ENCODE measurements around the gene SLC25A19. TPM values are rescaled to one million over a fixed set of nuclear protein-coding genes. Genes with fewer than 3 reads are reported as not detected.

Gene SLC25A19
- total RNA-seq, 2 donors from 2014 or later, result 53.0 to 140 TPM

- Mint-ChIP-seq H3K4me3 (no peak overlapping the region), H3K4me1 (ENCODE audit: low read depth in 2 of 2) (peaks cover 61 to 69% of the 10 kb centered on the region in 2 donors), H3K36me3 (no peaks in the 10 kb centered on the region), H3K9me3 (no peaks in the 10 kb centered on the region), H3K27ac (peak overlapping the region; percentile 75 to 82), H3K27me3 (no peaks in the 10 kb centered on the region)
- ATAC-seq (no peak), DNase-seq (ENCODE audit: low spot score) (no peak)
These were observed 37.0 kb downstream of the SLC25A19 start for GRCh38 chr17:75252039-75252816.

GRCh38 chr17:75250009-75250471 is 39.2 kb downstream of the SLC25A19 start:
- Mint-ChIP-seq H3K36me3 (no peaks in the 10 kb centered on the region), H3K27me3 (no peaks in the 10 kb centered on the region), H3K4me3 (peak overlapping the region; percentile 74), H3K9me3 (no peaks in the 10 kb centered on the region), H3K27ac (peak overlapping the region; percentile 82 to 83), H3K4me1 (ENCODE audit: low read depth in 2 of 2) (peaks cover 42 to 47% of the 10 kb centered on the region in 2 donors)
- ATAC-seq (peak; percentile 60 to 92), DNase-seq (ENCODE audit: low spot score) (no peak)

- H3K27ac Mint-ChIP-seq, result peak overlapping the region; percentile 82 to 83
- DNase-seq (ENCODE audit: low spot score) (no peak), ATAC-seq (no peak)
- H3K27me3 Mint-ChIP-seq, result no peaks in the 10 kb centered on the region
- H3K4me1 Mint-ChIP-seq (ENCODE audit: low read depth in 2 of 2), result peaks cover 41 to 44% of the 10 kb centered on the region in 2 donors
- H3K4me3 Mint-ChIP-seq, result peak overlapping the region; percentile 74
- H3K36me3 Mint-ChIP-seq, result no peaks in the 10 kb centered on the region
- no peaks in the 10 kb centered on the region for H3K9me3 Mint-ChIP-seq
These were observed 39.7 kb downstream of the SLC25A19 start for GRCh38 chr17:75249564-75249963.

DNA sequence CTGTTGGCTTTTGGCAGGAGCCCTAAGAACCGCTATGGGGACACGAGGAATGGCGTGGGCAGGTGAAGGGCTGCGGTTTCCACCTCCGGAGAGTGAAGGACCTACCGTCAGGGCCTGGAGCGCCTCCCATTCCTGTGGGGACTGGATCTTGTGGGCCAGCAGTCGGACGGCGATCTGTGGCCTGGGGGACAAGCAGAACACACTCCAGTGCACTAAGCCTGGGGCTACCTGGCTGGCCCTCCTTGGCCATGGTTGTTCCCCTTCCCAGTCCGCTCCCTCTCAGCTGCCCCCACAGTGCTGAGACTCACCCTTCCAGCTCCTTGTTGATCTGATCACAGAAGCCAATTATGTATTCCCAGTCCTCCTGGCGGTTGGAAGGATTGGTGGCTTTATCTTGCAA is 42.8 kb downstream of the SLC25A19 start:
- no peak overlapping the region for H3K4me3 Mint-ChIP-seq
- ATAC-seq (no peak), DNase-seq (ENCODE audit: low spot score) (no peak)
- H3K27me3 Mint-ChIP-seq, result no peaks in the 10 kb centered on the region
- H3K9me3 Mint-ChIP-seq, result no peaks in the 10 kb centered on the region
- no peaks in the 10 kb centered on the region for H3K36me3 Mint-ChIP-seq
- H3K27ac Mint-ChIP-seq, result no peak overlapping the region
- H3K4me1 Mint-ChIP-seq (ENCODE audit: low read depth in 2 of 2), result peaks cover 30 to 43% of the 10 kb centered on the region in 2 donors

DNA sequence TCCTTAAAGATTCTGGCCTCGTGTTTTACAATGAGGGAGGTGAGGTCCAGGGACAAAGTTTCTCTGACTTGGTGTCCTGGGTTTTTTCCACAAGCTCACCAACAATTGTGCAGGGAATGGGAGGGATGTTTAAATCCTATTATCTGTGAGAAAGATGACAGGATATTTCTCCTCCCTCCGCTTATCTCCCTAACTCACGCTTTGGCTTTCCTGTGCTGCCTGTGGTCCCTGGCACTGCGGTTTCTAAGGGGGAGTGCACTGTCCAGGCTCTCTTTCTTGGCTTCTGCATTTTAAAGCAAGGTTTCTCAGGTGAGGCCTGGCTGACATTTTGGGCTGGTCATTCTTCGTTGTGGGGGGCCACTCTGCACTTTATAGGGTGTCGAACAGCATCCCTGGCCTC is 44.2 kb downstream of the SLC25A19 start:
- no peaks in the 10 kb centered on the region for H3K36me3 Mint-ChIP-seq
- no peak for DNase-seq (ENCODE audit: low spot score)

DNA sequence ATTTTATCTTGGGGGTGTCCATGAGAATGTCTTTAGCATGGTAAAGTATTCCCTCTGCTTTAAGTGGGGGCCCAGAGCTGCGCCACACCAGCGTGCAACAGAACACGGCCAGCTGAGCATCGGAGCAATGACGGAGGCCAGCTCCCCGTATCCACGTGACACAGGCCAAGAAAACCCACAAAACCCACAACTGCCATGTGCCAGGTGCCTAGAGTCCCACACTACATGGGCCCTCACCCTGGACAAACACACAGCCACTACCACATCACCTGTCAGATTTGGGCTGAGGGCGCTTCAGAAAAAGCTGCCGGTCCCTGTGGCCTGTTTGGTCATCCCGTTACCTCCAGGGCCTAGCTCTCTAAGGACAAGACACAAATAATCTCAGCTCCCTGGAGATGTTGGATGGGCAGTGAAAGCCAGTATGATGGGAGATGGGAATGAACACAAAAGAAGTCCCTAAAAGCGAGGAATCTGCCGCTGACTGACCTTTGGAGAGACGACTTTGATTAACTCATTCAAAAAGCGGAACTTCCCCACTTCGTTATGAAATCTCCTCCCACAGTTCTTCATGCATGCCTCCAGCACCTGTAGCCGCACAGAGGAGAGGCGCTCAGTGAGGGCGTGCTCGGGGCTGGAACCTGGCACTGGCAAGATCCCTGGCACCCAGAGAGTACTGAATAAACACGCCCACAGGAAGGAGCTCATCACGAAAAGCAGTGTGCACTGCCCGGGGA is 44.9 kb downstream of the SLC25A19 start:
- ATAC-seq, result no peak
- H3K4me3 Mint-ChIP-seq, result no peak overlapping the region

More for the DNA sequence above, 44.2 kb downstream of the SLC25A19 start:
- peak overlapping the region in 1 of 2 donors; percentile 60 for H3K27ac Mint-ChIP-seq
- no peaks in the 10 kb centered on the region for H3K27me3 Mint-ChIP-seq
- ATAC-seq, result no peak
- no peaks in the 10 kb centered on the region for H3K9me3 Mint-ChIP-seq
- no peak overlapping the region for H3K4me3 Mint-ChIP-seq
- peaks cover 21 to 42% of the 10 kb centered on the region in 2 donors for H3K4me1 Mint-ChIP-seq (ENCODE audit: low read depth in 2 of 2)

GRCh38 chr17:75242461-75243042 is 46.7 kb downstream of the SLC25A19 start:
- H3K4me1 Mint-ChIP-seq (ENCODE audit: low read depth in 2 of 2), result peaks cover 20 to 42% of the 10 kb centered on the region in 2 donors
- peak overlapping the region; percentile 77 to 86 for H3K27ac Mint-ChIP-seq
- peak; percentile 70 for DNase-seq (ENCODE audit: low spot score)
- no peaks in the 10 kb centered on the region for H3K9me3 Mint-ChIP-seq
- peak; percentile 52 to 72 for ATAC-seq
- H3K4me3 Mint-ChIP-seq, result peak overlapping the region; percentile 62
- peaks cover 6% of the 10 kb centered on the region for H3K36me3 Mint-ChIP-seq
- H3K27me3 Mint-ChIP-seq, result no peaks in the 10 kb centered on the region

More for the DNA sequence above, 44.9 kb downstream of the SLC25A19 start:
- Mint-ChIP-seq H3K9me3 (no peaks in the 10 kb centered on the region), H3K36me3 (no peaks in the 10 kb centered on the region), H3K27ac (peak overlapping the region in 1 of 2 donors; percentile 60), H3K27me3 (no peaks in the 10 kb centered on the region), H3K4me1 (ENCODE audit: low read depth in 2 of 2) (peaks cover 15 to 36% of the 10 kb centered on the region in 2 donors)
- no peak for DNase-seq (ENCODE audit: low spot score)

- Mint-ChIP-seq H3K27ac (peak overlapping the region; percentile 77 to 86), H3K4me3 (peak overlapping the region; percentile 62), H3K9me3 (no peaks in the 10 kb centered on the region), H3K36me3 (peaks cover 6% of the 10 kb centered on the region), H3K4me1 (ENCODE audit: low read depth in 2 of 2) (peaks cover 20 to 42% of the 10 kb centered on the region in 2 donors), H3K27me3 (no peaks in the 10 kb centered on the region)
- DNase-seq (ENCODE audit: low spot score) (no peak), ATAC-seq (no peak)
These were observed 47.2 kb downstream of the SLC25A19 start for GRCh38 chr17:75241996-75242460.

DNA sequence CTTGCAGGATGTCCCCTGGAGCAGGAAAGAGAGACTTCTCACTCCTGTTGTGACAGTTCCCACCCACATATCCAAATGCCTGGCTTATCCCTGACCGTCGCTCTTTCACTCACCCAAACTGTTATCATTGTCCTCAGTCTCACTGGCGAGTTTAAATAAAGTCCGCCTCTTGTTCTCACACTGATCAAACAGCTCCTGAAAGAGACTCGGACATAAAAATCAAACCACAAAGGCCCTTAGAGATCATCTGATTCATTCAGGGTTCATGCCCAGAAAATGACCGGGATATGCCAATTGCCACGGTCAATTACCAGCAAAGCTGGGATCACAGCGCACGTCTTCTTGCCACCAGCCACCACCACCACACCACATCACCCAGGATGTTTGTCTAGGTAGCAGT is 47.7 kb downstream of the SLC25A19 start:
- Mint-ChIP-seq H3K9me3 (no peaks in the 10 kb centered on the region), H3K27ac (peak overlapping the region; percentile 77 to 86), H3K36me3 (peaks cover 6% of the 10 kb centered on the region), H3K4me1 (ENCODE audit: low read depth in 2 of 2) (peaks cover 20 to 42% of the 10 kb centered on the region in 2 donors), H3K4me3 (no peak overlapping the region), H3K27me3 (no peaks in the 10 kb centered on the region)
- DNase-seq (ENCODE audit: low spot score), result no peak
- ATAC-seq, result no peak

DNA sequence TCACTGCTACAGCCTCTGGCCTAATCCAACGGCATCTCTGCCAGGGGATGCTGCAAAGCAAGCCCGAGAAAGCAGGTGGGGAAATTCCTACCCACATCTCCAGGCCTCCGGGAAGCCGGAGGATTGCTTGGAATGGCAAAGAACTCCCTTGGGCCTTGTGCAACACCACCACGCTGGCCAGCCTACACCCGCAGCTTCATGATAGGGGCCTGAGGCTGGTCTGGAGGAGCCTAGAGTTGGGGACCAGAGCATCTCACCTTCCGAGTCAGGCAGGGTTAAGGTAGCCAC is 48.1 kb downstream of the SLC25A19 start:
- no peak overlapping the region for H3K27ac Mint-ChIP-seq
- peaks cover 20 to 42% of the 10 kb centered on the region in 2 donors for H3K4me1 Mint-ChIP-seq (ENCODE audit: low read depth in 2 of 2)
- DNase-seq (ENCODE audit: low spot score) (no peak), ATAC-seq (no peak)
- no peaks in the 10 kb centered on the region for H3K9me3 Mint-ChIP-seq
- H3K4me3 Mint-ChIP-seq, result no peak overlapping the region
- H3K27me3 Mint-ChIP-seq, result no peaks in the 10 kb centered on the region
- H3K36me3 Mint-ChIP-seq, result peaks cover 6% of the 10 kb centered on the region

GRCh38 chr17:75240394-75241142 is 48.7 kb downstream of the SLC25A19 start:
- Mint-ChIP-seq H3K4me3 (no peak overlapping the region), H3K27ac (peak overlapping the region in 1 of 2 donors; percentile 17), H3K27me3 (no peaks in the 10 kb centered on the region), H3K9me3 (no peaks in the 10 kb centered on the region), H3K36me3 (peaks cover 6% of the 10 kb centered on the region), H3K4me1 (ENCODE audit: low read depth in 2 of 2) (peaks cover 20 to 42% of the 10 kb centered on the region in 2 donors)
- DNase-seq (ENCODE audit: low spot score) (no peak), ATAC-seq (peak in 1 of 2 donors; percentile 49)

GRCh38 chr17:75239778-75240393 is 49.3 kb downstream of the SLC25A19 start:
- no peaks in the 10 kb centered on the region for H3K27me3 Mint-ChIP-seq
- no peak for ATAC-seq
- no peak overlapping the region for H3K4me3 Mint-ChIP-seq
- H3K36me3 Mint-ChIP-seq, result peaks cover 10% of the 10 kb centered on the region
- H3K4me1 Mint-ChIP-seq (ENCODE audit: low read depth in 2 of 2), result peaks cover 20 to 42% of the 10 kb centered on the region in 2 donors
- H3K9me3 Mint-ChIP-seq, result no peaks in the 10 kb centered on the region
- H3K27ac Mint-ChIP-seq, result peak overlapping the region in 1 of 2 donors; percentile 17
- DNase-seq (ENCODE audit: low spot score), result no peak

- no peaks in the 10 kb centered on the region for H3K27me3 Mint-ChIP-seq
- H3K36me3 Mint-ChIP-seq, result peaks cover 17% of the 10 kb centered on the region
- H3K4me3 Mint-ChIP-seq, result no peak overlapping the region
- ATAC-seq (no peak), DNase-seq (ENCODE audit: low spot score) (no peak)
- no peaks in the 10 kb centered on the region for H3K9me3 Mint-ChIP-seq
- H3K4me1 Mint-ChIP-seq (ENCODE audit: low read depth in 2 of 2), result peaks cover 20 to 37% of the 10 kb centered on the region in 2 donors
- H3K27ac Mint-ChIP-seq, result peak overlapping the region; percentile 44 to 69
These were observed 50.0 kb downstream of the SLC25A19 start for GRCh38 chr17:75239214-75239613.

Measured in natural killer cell treated with Interleukin-12 subunit alpha and Interleukin-12 subunit beta and Interleukin-15 and Interleukin-18, amount 100 ng/mL, for 72 hours (primary cell).